ENCODE measurements around the gene PTPN1.

- no peak for TF ChIP-seq CTCF (IDR thresholded peaks at IDR 0.05)
- no peak for TF ChIP-seq ZFX (IDR thresholded peaks at IDR 0.05; ENCODE audit: borderline replicate concordance)
Observed at GRCh38 chr20:50512323-50512722, 2.1 kb downstream of the PTPN1 start.

Measured in 22Rv1 (cell line).